ENCODE data around the gene STPG2. TPM values are rescaled to one million over a fixed set of nuclear protein-coding genes. Genes with fewer than 3 reads are reported as not detected.

STPG2 gene
- total RNA-seq, 2 experiments from 2014 or later, result not detected

- H3K9me3 Mint-ChIP-seq, result peaks cover 5% of the 10 kb centered on the region
- POLR2A ChIA-PET, result no interaction called here
- H3K27me3 Mint-ChIP-seq, result no peaks in the 10 kb centered on the region
- no peaks in the 10 kb centered on the region for H3K36me3 Mint-ChIP-seq (ENCODE audit: low read depth)
- no peak overlapping the region for H3K4me3 Mint-ChIP-seq
- no peak for DNase-seq
- H3K4me1 Mint-ChIP-seq, result no peaks in the 10 kb centered on the region
- CTCF ChIA-PET, result no interaction called here
- H3K27ac Mint-ChIP-seq, result no peak overlapping the region
These were observed 164.3 kb downstream of the STPG2 start for GRCh38 chr4:97978791-97979488.

- no peak overlapping the region for H3K4me3 Mint-ChIP-seq
- H3K9me3 Mint-ChIP-seq, result no peaks in the 10 kb centered on the region
- H3K27me3 Mint-ChIP-seq, result no peaks in the 10 kb centered on the region
- H3K27ac Mint-ChIP-seq, result no peak overlapping the region
- H3K36me3 Mint-ChIP-seq (ENCODE audit: low read depth), result no peaks in the 10 kb centered on the region
- POLR2A ChIA-PET, result no interaction called here
- DNase-seq, result no peak
- CTCF ChIA-PET, result no interaction called here
- no peaks in the 10 kb centered on the region for H3K4me1 Mint-ChIP-seq
These were observed 189.9 kb downstream of the STPG2 start for GRCh38 chr4:97953171-97953941.

- DNase-seq, result no peak
- H3K27me3 Mint-ChIP-seq, result no peaks in the 10 kb centered on the region
- POLR2A ChIA-PET, result no interaction called here
- no peaks in the 10 kb centered on the region for H3K36me3 Mint-ChIP-seq (ENCODE audit: low read depth)
- H3K4me3 Mint-ChIP-seq, result no peak overlapping the region
- H3K4me1 Mint-ChIP-seq, result no peaks in the 10 kb centered on the region
- H3K27ac Mint-ChIP-seq, result no peak overlapping the region
- H3K9me3 Mint-ChIP-seq, result no peaks in the 10 kb centered on the region
- CTCF ChIA-PET, result no interaction called here
These were observed 190.5 kb downstream of the STPG2 start for GRCh38 chr4:97952763-97953162.

GRCh38 chr4:97950836-97951235, 192.4 kb downstream of the STPG2 start:
- DNase-seq, result no peak
- H3K27ac Mint-ChIP-seq, result no peak overlapping the region
- H3K36me3 Mint-ChIP-seq (ENCODE audit: low read depth), result no peaks in the 10 kb centered on the region
- POLR2A ChIA-PET, result no interaction called here
- H3K27me3 Mint-ChIP-seq, result no peaks in the 10 kb centered on the region
- no peak overlapping the region for H3K4me3 Mint-ChIP-seq
- no peaks in the 10 kb centered on the region for H3K4me1 Mint-ChIP-seq
- H3K9me3 Mint-ChIP-seq, result no peaks in the 10 kb centered on the region
- CTCF ChIA-PET, result no interaction called here

GRCh38 chr4:97942951-97943350, 200.3 kb downstream of the STPG2 start:
- no peaks in the 10 kb centered on the region for H3K27me3 Mint-ChIP-seq
- H3K4me1 Mint-ChIP-seq, result no peaks in the 10 kb centered on the region
- H3K9me3 Mint-ChIP-seq, result peaks cover 9% of the 10 kb centered on the region
- no peaks in the 10 kb centered on the region for H3K36me3 Mint-ChIP-seq (ENCODE audit: low read depth)
- ChIA-PET POLR2A (no interaction called here), CTCF (no interaction called here)
- DNase-seq, result no peak
- H3K4me3 Mint-ChIP-seq, result no peak overlapping the region
- H3K27ac Mint-ChIP-seq, result no peak overlapping the region

GRCh38 chr4:97942137-97942536, 201.1 kb downstream of the STPG2 start:
- ChIA-PET POLR2A (no interaction called here), CTCF (no interaction called here)
- Mint-ChIP-seq H3K4me1 (no peaks in the 10 kb centered on the region), H3K27me3 (no peaks in the 10 kb centered on the region), H3K9me3 (peaks cover 15% of the 10 kb centered on the region), H3K27ac (no peak overlapping the region), H3K36me3 (ENCODE audit: low read depth) (no peaks in the 10 kb centered on the region), H3K4me3 (no peak overlapping the region)
- DNase-seq, result no peak

GRCh38 chr4:97938141-97938540, 205.1 kb downstream of the STPG2 start:
- no peaks in the 10 kb centered on the region for H3K4me1 Mint-ChIP-seq
- H3K4me3 Mint-ChIP-seq, result no peak overlapping the region
- ChIA-PET CTCF (no interaction called here), POLR2A (no interaction called here)
- peaks cover 28% of the 10 kb centered on the region for H3K9me3 Mint-ChIP-seq
- H3K27me3 Mint-ChIP-seq, result no peaks in the 10 kb centered on the region
- no peak overlapping the region for H3K27ac Mint-ChIP-seq
- no peaks in the 10 kb centered on the region for H3K36me3 Mint-ChIP-seq (ENCODE audit: low read depth)
- DNase-seq, result no peak

GRCh38 chr4:97924341-97924958, 218.8 kb downstream of the STPG2 start:
- Mint-ChIP-seq H3K4me3 (no peak overlapping the region), H3K27me3 (no peaks in the 10 kb centered on the region), H3K36me3 (ENCODE audit: low read depth) (no peaks in the 10 kb centered on the region), H3K4me1 (no peaks in the 10 kb centered on the region), H3K9me3 (peaks cover 2% of the 10 kb centered on the region), H3K27ac (no peak overlapping the region)
- ChIA-PET POLR2A (no interaction called here), CTCF (no interaction called here)
- DNase-seq, result no peak

- DNase-seq, result no peak
- POLR2A ChIA-PET, result no interaction called here
- H3K27ac Mint-ChIP-seq, result no peak overlapping the region
- no peak overlapping the region for H3K4me3 Mint-ChIP-seq
- H3K27me3 Mint-ChIP-seq, result no peaks in the 10 kb centered on the region
- CTCF ChIA-PET, result no interaction called here
- peaks cover 2% of the 10 kb centered on the region for H3K9me3 Mint-ChIP-seq
- H3K4me1 Mint-ChIP-seq, result no peaks in the 10 kb centered on the region
- no peaks in the 10 kb centered on the region for H3K36me3 Mint-ChIP-seq (ENCODE audit: low read depth)
These were observed 220.2 kb downstream of the STPG2 start for GRCh38 chr4:97923096-97923495.

GRCh38 chr4:97917115-97917514, 226.2 kb downstream of the STPG2 start:
- Mint-ChIP-seq H3K4me1 (no peaks in the 10 kb centered on the region), H3K9me3 (peaks cover 7% of the 10 kb centered on the region), H3K27ac (no peak overlapping the region), H3K4me3 (no peak overlapping the region), H3K27me3 (no peaks in the 10 kb centered on the region), H3K36me3 (ENCODE audit: low read depth) (no peaks in the 10 kb centered on the region)
- POLR2A ChIA-PET, result no interaction called here
- CTCF ChIA-PET, result no interaction called here
- no peak for DNase-seq

- CTCF ChIA-PET, result no interaction called here
- Mint-ChIP-seq H3K4me3 (no peak overlapping the region), H3K27me3 (no peaks in the 10 kb centered on the region), H3K27ac (no peak overlapping the region), H3K36me3 (ENCODE audit: low read depth) (no peaks in the 10 kb centered on the region), H3K4me1 (no peaks in the 10 kb centered on the region), H3K9me3 (peaks cover 7% of the 10 kb centered on the region)
- no peak for DNase-seq
- POLR2A ChIA-PET, result no interaction called here
These were observed 231.1 kb downstream of the STPG2 start for GRCh38 chr4:97912156-97912555.

- peaks cover 5% of the 10 kb centered on the region for H3K9me3 Mint-ChIP-seq
- ChIA-PET CTCF (interaction anchor here (0.6 kb wide), 1 partner anchor 231 kb away, joined by 3 read pairs; no protein-coding TSS in a partner anchor), POLR2A (no interaction called here)
- no peaks in the 10 kb centered on the region for H3K4me1 Mint-ChIP-seq
- no peak overlapping the region for H3K4me3 Mint-ChIP-seq
- no peaks in the 10 kb centered on the region for H3K27me3 Mint-ChIP-seq
- no peaks in the 10 kb centered on the region for H3K36me3 Mint-ChIP-seq (ENCODE audit: low read depth)
- H3K27ac Mint-ChIP-seq, result no peak overlapping the region
- DNase-seq, result no peak
These were observed 231.9 kb downstream of the STPG2 start for GRCh38 chr4:97911236-97911906.

- ChIA-PET POLR2A (no interaction called here), CTCF (no interaction called here)
- H3K36me3 Mint-ChIP-seq (ENCODE audit: low read depth), result no peaks in the 10 kb centered on the region
- no peak overlapping the region for H3K4me3 Mint-ChIP-seq
- no peak for DNase-seq
- no peaks in the 10 kb centered on the region for H3K27me3 Mint-ChIP-seq
- H3K4me1 Mint-ChIP-seq, result no peaks in the 10 kb centered on the region
- H3K9me3 Mint-ChIP-seq, result peaks cover 2% of the 10 kb centered on the region
- no peak overlapping the region for H3K27ac Mint-ChIP-seq
These were observed 233.3 kb downstream of the STPG2 start for GRCh38 chr4:97910005-97910404.
